Measurements from ENCODE around the gene UPF1.

Gene UPF1

GRCh38 chr19:18870531-18871172 lies 38.9 kb downstream of the UPF1 start:
- no peaks in the 10 kb centered on the region for H3K9me3 ChIP-seq (replicated peaks; ENCODE audit: low read length)
- H3K36me3 ChIP-seq (ENCODE audit: insufficient read depth, low read length) = peaks cover 29% of the 10 kb centered on the region
- no peaks in the 10 kb centered on the region for H3K27me3 ChIP-seq (ENCODE audit: control insufficient read depth, insufficient read depth, low read length)
- H3K4me1 ChIP-seq (ENCODE audit: control insufficient read depth, insufficient read depth, low read length) = no peaks in the 10 kb centered on the region
- H3K4me2 ChIP-seq (ENCODE audit: low read length) = no peak overlapping the region
- no peak overlapping the region for H3K4me3 ChIP-seq (ENCODE audit: low read length)
- no peak overlapping the region for H3K9ac ChIP-seq (ENCODE audit: low read depth, low read length)

- Histone ChIP-seq H3K27me3 (ENCODE audit: control insufficient read depth, insufficient read depth, low read length) (no peaks in the 10 kb centered on the region), H3K36me3 (ENCODE audit: insufficient read depth, low read length) (peaks cover 21% of the 10 kb centered on the region), H3K9me3 (replicated peaks; ENCODE audit: low read length) (no peaks in the 10 kb centered on the region)
Observed at GRCh38 chr19:18871543-18871942, 39.8 kb downstream of the UPF1 start.

GRCh38 chr19:18875726-18876125 lies 44.0 kb downstream of the UPF1 start:
- Histone ChIP-seq H3K9ac (ENCODE audit: low read depth, low read length) (no peak overlapping the region), H3K36me3 (ENCODE audit: insufficient read depth, low read length) (no peaks in the 10 kb centered on the region), H3K9me3 (replicated peaks; ENCODE audit: low read length) (no peaks in the 10 kb centered on the region), H3K4me2 (ENCODE audit: low read length) (no peak overlapping the region), H3K4me3 (ENCODE audit: low read length) (no peak overlapping the region), H3K4me1 (ENCODE audit: control insufficient read depth, insufficient read depth, low read length) (no peaks in the 10 kb centered on the region), H3K27me3 (ENCODE audit: control insufficient read depth, insufficient read depth, low read length) (no peaks in the 10 kb centered on the region)

More at GRCh38 chr19:18871543-18871942, 39.8 kb downstream of the UPF1 start:
- Histone ChIP-seq H3K9ac (ENCODE audit: low read depth, low read length) (no peak overlapping the region), H3K4me3 (ENCODE audit: low read length) (no peak overlapping the region), H3K4me2 (ENCODE audit: low read length) (no peak overlapping the region), H3K4me1 (ENCODE audit: control insufficient read depth, insufficient read depth, low read length) (no peaks in the 10 kb centered on the region)

GRCh38 chr19:18876865-18877264 lies 45.1 kb downstream of the UPF1 start:
- Histone ChIP-seq H3K36me3 (ENCODE audit: insufficient read depth, low read length) (no peaks in the 10 kb centered on the region), H3K4me3 (ENCODE audit: low read length) (no peak overlapping the region), H3K27me3 (ENCODE audit: control insufficient read depth, insufficient read depth, low read length) (no peaks in the 10 kb centered on the region), H3K4me2 (ENCODE audit: low read length) (no peak overlapping the region), H3K9ac (ENCODE audit: low read depth, low read length) (no peak overlapping the region), H3K4me1 (ENCODE audit: control insufficient read depth, insufficient read depth, low read length) (no peaks in the 10 kb centered on the region), H3K9me3 (replicated peaks; ENCODE audit: low read length) (no peaks in the 10 kb centered on the region)

- H3K4me3 ChIP-seq (ENCODE audit: low read length) = no peak overlapping the region
- H3K27me3 ChIP-seq (ENCODE audit: control insufficient read depth, insufficient read depth, low read length) = no peaks in the 10 kb centered on the region
- no peaks in the 10 kb centered on the region for H3K9me3 ChIP-seq (replicated peaks; ENCODE audit: low read length)
- no peak overlapping the region for H3K9ac ChIP-seq (ENCODE audit: low read depth, low read length)
- H3K4me1 ChIP-seq (ENCODE audit: control insufficient read depth, insufficient read depth, low read length) = no peaks in the 10 kb centered on the region
- H3K4me2 ChIP-seq (ENCODE audit: low read length) = no peak overlapping the region
- H3K36me3 ChIP-seq (ENCODE audit: insufficient read depth, low read length) = no peaks in the 10 kb centered on the region
Observed at GRCh38 chr19:18878058-18878797, 46.5 kb downstream of the UPF1 start.

GRCh38 chr19:18878858-18879578 lies 47.3 kb downstream of the UPF1 start:
- Histone ChIP-seq H3K4me3 (ENCODE audit: low read length) (no peak overlapping the region), H3K9me3 (replicated peaks; ENCODE audit: low read length) (no peaks in the 10 kb centered on the region), H3K9ac (ENCODE audit: low read depth, low read length) (no peak overlapping the region), H3K4me2 (ENCODE audit: low read length) (no peak overlapping the region), H3K36me3 (ENCODE audit: insufficient read depth, low read length) (no peaks in the 10 kb centered on the region), H3K27me3 (ENCODE audit: control insufficient read depth, insufficient read depth, low read length) (no peaks in the 10 kb centered on the region), H3K4me1 (ENCODE audit: control insufficient read depth, insufficient read depth, low read length) (no peaks in the 10 kb centered on the region)

GRCh38 chr19:18879579-18880373 lies 48.0 kb downstream of the UPF1 start:
- no peaks in the 10 kb centered on the region for H3K9me3 ChIP-seq (replicated peaks; ENCODE audit: low read length)
- H3K4me2 ChIP-seq (ENCODE audit: low read length) = no peak overlapping the region
- H3K4me1 ChIP-seq (ENCODE audit: control insufficient read depth, insufficient read depth, low read length) = no peaks in the 10 kb centered on the region
- H3K27me3 ChIP-seq (ENCODE audit: control insufficient read depth, insufficient read depth, low read length) = no peaks in the 10 kb centered on the region
- H3K9ac ChIP-seq (ENCODE audit: low read depth, low read length) = no peak overlapping the region
- no peak overlapping the region for H3K4me3 ChIP-seq (ENCODE audit: low read length)
- no peaks in the 10 kb centered on the region for H3K36me3 ChIP-seq (ENCODE audit: insufficient read depth, low read length)

- no peaks in the 10 kb centered on the region for H3K9me3 ChIP-seq (replicated peaks; ENCODE audit: low read length)
- H3K4me2 ChIP-seq (ENCODE audit: low read length) = no peak overlapping the region
- no peak overlapping the region for H3K4me3 ChIP-seq (ENCODE audit: low read length)
- H3K27me3 ChIP-seq (ENCODE audit: control insufficient read depth, insufficient read depth, low read length) = no peaks in the 10 kb centered on the region
- no peaks in the 10 kb centered on the region for H3K36me3 ChIP-seq (ENCODE audit: insufficient read depth, low read length)
- H3K9ac ChIP-seq (ENCODE audit: low read depth, low read length) = no peak overlapping the region
- H3K4me1 ChIP-seq (ENCODE audit: control insufficient read depth, insufficient read depth, low read length) = no peaks in the 10 kb centered on the region
Observed at GRCh38 chr19:18881491-18881890, 49.7 kb downstream of the UPF1 start.

- Histone ChIP-seq H3K4me1 (ENCODE audit: control insufficient read depth, insufficient read depth, low read length) (no peaks in the 10 kb centered on the region), H3K27me3 (ENCODE audit: control insufficient read depth, insufficient read depth, low read length) (no peaks in the 10 kb centered on the region), H3K9ac (ENCODE audit: low read depth, low read length) (no peak overlapping the region), H3K36me3 (ENCODE audit: insufficient read depth, low read length) (no peaks in the 10 kb centered on the region), H3K4me3 (ENCODE audit: low read length) (no peak overlapping the region), H3K9me3 (replicated peaks; ENCODE audit: low read length) (no peaks in the 10 kb centered on the region), H3K4me2 (ENCODE audit: low read length) (no peak overlapping the region)
Observed at GRCh38 chr19:18883526-18884304, 52.0 kb downstream of the UPF1 start.

- Histone ChIP-seq H3K4me3 (ENCODE audit: low read length) (no peak overlapping the region), H3K4me1 (ENCODE audit: control insufficient read depth, insufficient read depth, low read length) (no peaks in the 10 kb centered on the region), H3K4me2 (ENCODE audit: low read length) (no peak overlapping the region), H3K9me3 (replicated peaks; ENCODE audit: low read length) (no peaks in the 10 kb centered on the region), H3K27me3 (ENCODE audit: control insufficient read depth, insufficient read depth, low read length) (no peaks in the 10 kb centered on the region), H3K36me3 (ENCODE audit: insufficient read depth, low read length) (no peaks in the 10 kb centered on the region), H3K9ac (ENCODE audit: low read depth, low read length) (no peak overlapping the region)
Observed at GRCh38 chr19:18886972-18887371, 55.2 kb downstream of the UPF1 start.
